ENCODE data around the gene RNF41.

DNA sequence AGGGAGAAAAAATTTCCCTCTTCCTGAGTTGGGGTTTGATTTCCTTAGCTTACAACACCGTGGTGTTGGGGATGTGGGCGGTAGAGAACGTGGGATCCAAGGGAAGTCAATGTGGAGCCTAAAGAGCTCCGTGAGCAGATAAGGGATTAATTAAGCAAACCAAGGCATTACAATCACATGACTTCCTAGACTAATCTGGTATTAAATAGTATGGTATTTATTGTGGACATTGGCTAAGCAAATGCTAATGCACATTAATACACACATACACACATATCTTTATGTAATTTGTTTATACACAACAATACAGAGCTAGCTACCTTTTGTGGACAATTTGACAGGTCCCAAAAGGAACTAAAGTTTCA, 791 bp upstream of the RNF41 start:
- TF ChIP-seq, protein P1, sequence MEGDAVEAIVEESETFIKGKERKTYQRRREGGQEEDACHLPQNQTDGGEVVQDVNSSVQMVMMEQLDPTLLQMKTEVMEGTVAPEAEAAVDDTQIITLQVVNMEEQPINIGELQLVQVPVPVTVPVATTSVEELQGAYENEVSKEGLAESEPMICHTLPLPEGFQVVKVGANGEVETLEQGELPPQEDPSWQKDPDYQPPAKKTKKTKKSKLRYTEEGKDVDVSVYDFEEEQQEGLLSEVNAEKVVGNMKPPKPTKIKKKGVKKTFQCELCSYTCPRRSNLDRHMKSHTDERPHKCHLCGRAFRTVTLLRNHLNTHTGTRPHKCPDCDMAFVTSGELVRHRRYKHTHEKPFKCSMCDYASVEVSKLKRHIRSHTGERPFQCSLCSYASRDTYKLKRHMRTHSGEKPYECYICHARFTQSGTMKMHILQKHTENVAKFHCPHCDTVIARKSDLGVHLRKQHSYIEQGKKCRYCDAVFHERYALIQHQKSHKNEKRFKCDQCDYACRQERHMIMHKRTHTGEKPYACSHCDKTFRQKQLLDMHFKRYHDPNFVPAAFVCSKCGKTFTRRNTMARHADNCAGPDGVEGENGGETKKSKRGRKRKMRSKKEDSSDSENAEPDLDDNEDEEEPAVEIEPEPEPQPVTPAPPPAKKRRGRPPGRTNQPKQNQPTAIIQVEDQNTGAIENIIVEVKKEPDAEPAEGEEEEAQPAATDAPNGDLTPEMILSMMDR (IDR thresholded peaks at IDR 0.05; ENCODE audit: low read depth, low read length, poor library complexity, severe bottlenecking) = no peak
- no peak for TF ChIP-seq EZH2phosphoT487 (IDR thresholded peaks at IDR 0.05; ENCODE audit: borderline replicate concordance, low read length)
